Activated CD4-positive, alpha-beta T cell treated with anti-CD3 and anti-CD28 coated beads for 36 hours (primary cell): Measurements from ENCODE around the gene M1AP. TPM values are rescaled to one million over a fixed set of nuclear protein-coding genes. Genes with fewer than 3 reads are reported as not detected.
"Not testable (repeated sequence)": the region's sequence is repeated elsewhere in the genome, so short reads cannot be mapped to it uniquely, and the experiment has no call there.

Experiments
- ATAC-seq: fragments of 200-7000 bp; cut with Tn5 transposase; one replicate; pipeline ENCODE4 v1.10.0; 2021; ENCODE audit warnings: mild to moderate bottlenecking, moderate library complexity
- CTCF ChIA-PET: fragments of 350-600 bp; sonication (Branson Sonifier 250); formaldehyde crosslinking; loops from one replicate; lab custom pipeline; 2021; ENCODE audit warnings: antibody characterized with exemption; lab: Charles Lee
- POLR2A ChIA-PET: fragments of 350-600 bp; sonication (Branson Sonifier 250); formaldehyde crosslinking; loops from one replicate; lab custom pipeline; 2021; ENCODE audit warnings: antibody characterized with exemption, inconsistent platforms; lab: Charles Lee
- DNase-seq: peaks from one replicate; pipeline ENCODE4 v3.0.0-alpha.2; 2020
- H3K27ac Mint-ChIP-seq: one replicate; pipeline ENCODE4 v1.8.0; 2021; ENCODE audit warnings: mixed read lengths
- H3K27me3 Mint-ChIP-seq: one replicate; pipeline ENCODE4 v1.8.0; 2021; ENCODE audit warnings: mixed read lengths
- H3K36me3 Mint-ChIP-seq: one replicate; pipeline ENCODE4 v1.8.0; 2021; ENCODE audit warnings: low read depth, mixed read lengths
- H3K4me1 Mint-ChIP-seq: one replicate; pipeline ENCODE4 v1.8.0; 2021; ENCODE audit warnings: mixed read lengths
- H3K4me3 Mint-ChIP-seq: one replicate; pipeline ENCODE4 v1.8.0; 2021; ENCODE audit warnings: mild to moderate bottlenecking, moderate library complexity, mixed read lengths
- H3K9me3 Mint-ChIP-seq: one replicate; pipeline ENCODE4 v1.8.0; 2021; ENCODE audit warnings: low read depth, mixed read lengths
- intact Hi-C, 2 experiments: fragments of 100-400 bp; cut with DNase I in 1 of 2; cut with micrococcal nuclease in 1 of 2; formaldehyde crosslinking; loops; one replicate each; pipeline versions ENCODE4 v1.14.2 to v1.15.1; 2022 to 2024; cut with DNase I, micrococcal nuclease
- total RNA-seq, 2 experiments: library from RNA; stranded (reverse); gene quantifications; one replicate each; pipeline ENCODE4 v1.2.3, GENCODE V29; 2021

The M1AP gene
- total RNA-seq, 2 experiments from 2014 or later = 0.18 to 0.33 TPM

DNA sequence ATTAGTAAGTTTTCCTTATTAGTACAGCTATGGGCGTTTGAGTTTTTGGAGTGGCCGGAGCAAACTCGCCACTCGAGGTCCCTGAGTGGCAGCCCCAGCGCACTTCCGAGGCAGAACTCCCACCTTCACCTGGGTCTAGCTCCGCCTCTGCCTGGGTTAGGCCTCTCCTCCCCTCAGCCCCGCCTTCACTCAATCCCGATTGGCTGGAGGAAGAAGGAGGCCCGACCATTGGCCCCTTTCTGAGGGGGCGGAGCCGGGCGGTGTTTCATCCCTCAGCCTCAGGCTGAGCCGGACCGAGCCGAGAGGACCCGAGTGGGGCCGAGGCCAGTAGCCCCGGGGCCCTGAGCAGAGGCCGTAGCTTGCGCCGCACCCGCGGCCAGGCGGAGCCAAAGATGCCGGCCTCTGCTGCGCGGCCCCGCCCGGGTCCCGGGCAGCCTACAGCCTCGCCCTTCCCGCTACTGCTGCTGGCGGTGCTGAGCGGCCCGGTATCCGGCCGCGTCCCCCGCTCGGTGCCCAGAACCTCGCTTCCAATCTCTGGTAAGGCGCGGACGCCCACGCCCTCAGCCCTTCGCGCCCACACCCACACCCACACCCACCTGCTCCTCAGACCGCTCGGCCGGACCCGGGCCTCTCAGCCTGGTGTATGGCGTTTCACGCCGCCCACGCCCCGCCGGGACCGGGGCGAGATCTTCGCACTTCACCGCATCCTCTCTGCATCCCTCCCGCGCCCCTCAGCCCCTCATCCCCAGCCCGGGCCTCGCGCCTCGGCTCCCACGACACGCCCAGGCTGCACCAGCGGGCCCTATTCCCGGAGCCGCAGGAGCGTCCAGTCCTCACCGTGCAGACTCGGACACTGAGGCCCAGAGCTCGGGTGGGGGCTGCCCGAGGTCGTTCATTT lies 6.1 kb upstream of the M1AP start, which contains the start of gene SEMA4F:
TSS of gene SEMA4F (plus strand) at position 263 of the 898 bp plus-strand sequence. CDS start at position 393, 130 bp downstream.
- H3K9me3 Mint-ChIP-seq = no peaks in the 10 kb centered on the region
- H3K4me3 Mint-ChIP-seq = peak within 1 kb of the TSS; percentile 76
- peak; percentile 100 for ATAC-seq
- peaks cover 5% of the 10 kb centered on the region for H3K36me3 Mint-ChIP-seq
- peaks cover 13% of the 10 kb centered on the region for H3K4me1 Mint-ChIP-seq
- ChIA-PET POLR2A (no interaction called here), CTCF (interaction anchor here (0.6 to 1.6 kb wide), 6 partner anchors 11 to 1266 kb away, joined by 3 read pairs; no protein-coding TSS in a partner anchor)
- H3K27me3 Mint-ChIP-seq = peaks cover 7% of the 10 kb centered on the region
- DNase-seq = peak; percentile 97
- intact Hi-C loops = loop anchor here in 1 of 2 experiments (1.0 to 10.0 kb wide), 11 partner anchors 100 to 1269 kb away; partner anchors contain the start of genes ALMS1, AUP1, C2orf81 and DGUOK
- H3K27ac Mint-ChIP-seq = peak within 1 kb of the TSS; percentile 49

DNA sequence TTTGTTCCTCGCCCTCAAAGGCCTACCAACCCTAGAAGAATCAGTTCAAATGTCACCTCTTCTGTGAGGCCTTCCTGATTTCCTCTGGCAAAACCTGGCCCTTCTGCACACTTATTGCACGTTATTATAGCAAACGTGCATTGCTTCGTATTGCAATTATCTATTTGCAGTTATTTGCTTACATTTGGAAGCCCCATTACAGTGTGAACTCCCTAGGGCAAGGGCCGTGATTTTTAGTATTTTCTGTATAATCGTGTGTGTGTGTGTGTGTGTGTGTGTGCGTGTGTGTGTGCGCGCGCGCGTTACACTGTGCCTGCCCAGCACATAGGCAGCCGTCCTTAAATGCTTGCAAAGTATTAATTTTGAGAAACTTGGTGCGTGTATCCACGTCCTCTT lies 5.5 kb upstream of the M1AP start:
- H3K4me3 Mint-ChIP-seq = peak overlapping the region; percentile 76
- intact Hi-C loops = loop anchor here in 1 of 2 experiments (10.0 kb wide), 1 partner anchor 1269 kb away; the partner anchor contains the start of gene ALMS1
- peaks cover 14% of the 10 kb centered on the region for H3K27me3 Mint-ChIP-seq
- ChIA-PET POLR2A (no interaction called here), CTCF (interaction anchor here (0.6 to 1.6 kb wide), 5 partner anchors 15 to 1265 kb away, joined by 3 read pairs; no protein-coding TSS in a partner anchor)
- peak overlapping the region; percentile 28 for H3K27ac Mint-ChIP-seq
- H3K36me3 Mint-ChIP-seq = peaks cover 5% of the 10 kb centered on the region
- H3K9me3 Mint-ChIP-seq = no peaks in the 10 kb centered on the region
- ATAC-seq (peak; percentile 45), DNase-seq (no peak)
- peaks cover 13% of the 10 kb centered on the region for H3K4me1 Mint-ChIP-seq

DNA sequence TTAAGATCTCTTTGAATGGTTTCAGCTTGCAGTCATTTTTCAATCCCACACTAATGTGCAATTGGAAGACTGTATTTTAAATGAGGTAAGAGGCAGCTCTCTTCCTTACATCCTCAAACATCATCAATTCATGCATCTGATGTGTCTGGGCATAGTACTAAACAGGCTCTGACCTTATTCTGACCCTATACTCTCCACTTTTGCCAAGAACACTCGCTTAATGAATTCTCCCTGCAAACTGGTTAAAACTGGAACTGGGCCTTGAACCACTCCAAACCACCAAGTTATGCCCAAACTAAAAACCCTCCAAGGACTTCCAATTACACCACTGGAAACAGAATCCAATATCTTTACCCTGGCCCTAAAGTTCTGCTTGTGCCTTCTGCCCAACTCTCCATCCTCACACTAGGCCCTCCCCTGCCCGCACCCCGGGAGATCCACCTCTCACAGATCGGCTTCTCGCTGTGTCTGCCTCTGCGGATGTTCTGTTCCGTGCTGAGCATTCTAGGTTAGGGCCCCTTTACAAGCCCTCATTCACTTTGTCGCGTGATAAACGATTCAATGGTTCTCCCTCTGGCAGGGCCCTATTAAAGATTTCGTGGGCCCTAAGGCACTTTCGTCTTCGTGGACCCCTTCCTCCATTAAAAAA lies 1.2 kb downstream of the M1AP start:
- H3K4me3 Mint-ChIP-seq = no peak overlapping the region
- CTCF ChIA-PET = no interaction called here
- POLR2A ChIA-PET = no interaction called here
- peaks cover 2% of the 10 kb centered on the region for H3K4me1 Mint-ChIP-seq
- no peak overlapping the region for H3K27ac Mint-ChIP-seq
- peaks cover 32% of the 10 kb centered on the region for H3K27me3 Mint-ChIP-seq
- no peaks in the 10 kb centered on the region for H3K9me3 Mint-ChIP-seq
- DNase-seq (no peak), ATAC-seq (no peak)
- intact Hi-C loops = no loop called here
- no peaks in the 10 kb centered on the region for H3K36me3 Mint-ChIP-seq

DNA sequence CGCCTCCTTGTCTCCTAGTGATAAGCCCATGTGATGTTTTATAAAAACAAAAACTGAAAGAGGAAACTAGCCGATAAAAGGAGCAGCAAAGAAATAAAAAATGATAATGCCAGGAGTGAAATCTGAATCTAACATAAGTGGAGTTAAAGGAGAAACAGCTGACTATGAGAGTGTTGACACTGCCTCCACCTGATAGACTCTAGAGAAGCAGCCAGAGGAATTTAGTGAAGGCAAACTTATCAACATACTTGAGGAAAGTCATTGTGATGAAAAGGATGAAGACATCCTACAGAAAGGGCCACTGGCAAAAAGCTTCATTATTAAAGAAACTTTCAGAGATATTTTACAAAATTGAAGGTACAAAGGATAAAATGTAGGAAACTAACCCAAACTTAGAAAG lies 1.9 kb downstream of the M1AP start:
- POLR2A ChIA-PET = no interaction called here
- no peak overlapping the region for H3K27ac Mint-ChIP-seq
- DNase-seq (no peak), ATAC-seq (no peak)
- CTCF ChIA-PET = no interaction called here
- H3K4me1 Mint-ChIP-seq = peaks cover 2% of the 10 kb centered on the region
- H3K4me3 Mint-ChIP-seq = no peak overlapping the region
- H3K36me3 Mint-ChIP-seq = no peaks in the 10 kb centered on the region
- H3K27me3 Mint-ChIP-seq = peaks cover 32% of the 10 kb centered on the region
- intact Hi-C loops = no loop called here
- no peaks in the 10 kb centered on the region for H3K9me3 Mint-ChIP-seq

DNA sequence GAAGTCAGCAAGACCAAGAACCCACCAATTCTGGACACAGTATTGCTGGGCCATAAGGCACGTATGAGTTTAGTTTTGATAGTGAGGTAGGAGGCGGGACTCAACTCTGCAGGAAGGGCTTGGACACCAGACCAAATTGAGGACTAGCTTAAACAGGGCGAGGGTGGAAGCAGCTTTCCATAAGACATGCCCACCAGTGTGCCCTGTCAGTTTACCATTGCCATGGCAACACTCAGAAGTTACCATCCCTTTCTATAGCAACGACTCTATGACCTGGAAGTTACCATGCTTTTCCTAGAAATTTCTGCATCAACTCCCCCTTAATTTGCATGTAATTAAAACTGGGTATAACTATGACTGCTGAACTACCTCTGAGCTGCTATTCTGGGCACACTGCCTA lies 2.8 kb downstream of the M1AP start:
- no peak for ATAC-seq
- peaks cover 31% of the 10 kb centered on the region for H3K27me3 Mint-ChIP-seq
- H3K36me3 Mint-ChIP-seq = no peaks in the 10 kb centered on the region
- H3K9me3 Mint-ChIP-seq = no peaks in the 10 kb centered on the region
- H3K4me1 Mint-ChIP-seq = peaks cover 2% of the 10 kb centered on the region
- ChIA-PET POLR2A (interaction anchor here (0.7 kb wide), 1 partner anchor 103 kb away, joined by 3 read pairs; no protein-coding TSS in a partner anchor), CTCF (interaction anchor here (0.5 to 1.7 kb wide), 2 partner anchors 57 to 76 kb away, joined by 3 to 4 read pairs; no protein-coding TSS in a partner anchor)
- no peak for DNase-seq
- intact Hi-C loops = no loop called here
- no peak overlapping the region for H3K27ac Mint-ChIP-seq
- no peak overlapping the region for H3K4me3 Mint-ChIP-seq

DNA sequence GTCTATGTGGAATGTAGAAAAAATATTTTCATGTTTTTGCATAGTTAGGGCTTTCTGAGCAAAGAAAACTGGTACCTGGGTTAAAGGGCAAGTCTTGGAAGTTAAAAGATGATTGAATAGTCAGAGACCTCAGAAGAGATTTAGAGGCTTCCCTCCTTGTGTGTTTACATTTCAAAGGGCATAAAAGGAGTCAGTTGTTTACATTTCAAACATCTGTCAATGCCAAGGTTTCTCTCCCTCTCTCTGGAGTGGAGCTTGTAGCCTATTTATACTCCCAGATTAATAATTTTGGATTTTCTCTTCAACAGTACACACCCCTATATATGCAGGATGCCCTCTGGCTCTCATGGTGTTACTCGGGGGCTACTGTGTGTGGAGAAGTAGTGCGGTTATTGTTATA lies 8.6 kb downstream of the M1AP start:
- ATAC-seq = no peak
- Mint-ChIP-seq H3K36me3 (no peaks in the 10 kb centered on the region), H3K9me3 (no peaks in the 10 kb centered on the region), H3K4me3 (no peak overlapping the region), H3K27me3 (peaks cover 11% of the 10 kb centered on the region), H3K27ac (no peak overlapping the region), H3K4me1 (no peaks in the 10 kb centered on the region)
- no peak for DNase-seq
- intact Hi-C loops = no loop called here
- CTCF ChIA-PET = interaction anchor here (0.6 kb wide), 1 partner anchor 33 kb away, joined by 3 read pairs; no protein-coding TSS in a partner anchor
- POLR2A ChIA-PET = no interaction called here

DNA sequence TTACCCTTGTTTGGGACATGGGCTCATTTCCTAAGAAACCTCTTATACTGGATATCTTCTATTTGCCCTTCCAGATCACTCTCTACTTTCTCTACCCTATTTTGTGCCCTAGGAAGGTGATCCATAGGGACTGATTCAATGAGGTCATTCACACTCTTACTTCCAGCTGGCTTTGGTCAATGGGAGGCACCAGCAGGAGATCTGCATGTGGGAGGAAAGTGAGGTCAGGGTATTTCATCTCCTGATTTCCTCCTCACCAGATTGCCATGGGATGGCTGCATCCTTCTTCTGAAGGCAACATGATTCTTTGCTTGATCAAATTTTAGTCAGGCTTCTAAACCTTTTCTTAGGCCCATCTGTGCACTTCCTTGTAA lies 15.2 kb downstream of the M1AP start:
- peaks cover 2% of the 10 kb centered on the region for H3K27me3 Mint-ChIP-seq

DNA sequence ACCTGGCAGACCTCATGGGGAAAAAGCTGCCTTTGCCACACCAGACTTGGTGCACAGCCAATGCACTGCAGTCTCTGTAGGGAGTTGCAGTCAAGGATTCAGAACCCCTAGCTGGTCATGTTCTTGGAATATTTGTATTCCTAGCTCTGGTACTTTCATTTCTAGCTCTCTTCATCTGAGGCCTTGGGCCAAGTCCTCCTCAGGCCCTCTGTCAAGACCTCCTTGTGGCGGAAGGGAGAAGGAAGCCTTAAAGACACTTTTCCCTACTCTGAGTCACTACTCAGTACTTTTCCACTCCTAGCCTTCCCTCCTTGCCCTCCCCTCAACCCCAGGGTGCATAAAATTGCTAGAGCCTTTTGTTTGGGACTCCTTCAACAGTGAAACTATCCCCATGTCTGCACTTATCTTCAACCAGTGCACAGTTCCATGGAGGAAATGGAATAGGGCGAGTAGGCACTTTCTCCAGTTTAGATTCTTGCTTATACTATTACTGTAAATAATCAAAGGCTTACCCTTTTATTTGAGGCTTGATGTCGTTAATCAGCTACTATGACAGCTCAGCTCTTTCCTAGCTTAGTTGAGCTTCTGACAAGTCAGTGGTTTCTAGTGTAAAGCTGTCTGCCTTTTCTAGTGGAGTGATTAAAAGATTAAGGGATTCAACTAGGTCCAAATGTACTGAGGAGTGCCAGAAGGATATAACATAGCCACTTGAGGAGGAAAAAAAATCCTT lies 15.8 kb downstream of the M1AP start:
- ChIA-PET POLR2A (no interaction called here), CTCF (interaction anchor here (0.6 to 1.4 kb wide), 4 partner anchors 12 to 160 kb away, joined by 3 to 5 read pairs (median 4); partner anchors contain the start of gene M1AP)
- no peak for ATAC-seq
- intact Hi-C loops = no loop called here
- Mint-ChIP-seq H3K4me3 (no peak overlapping the region), H3K27me3 (peaks cover 2% of the 10 kb centered on the region), H3K36me3 (no peaks in the 10 kb centered on the region), H3K27ac (no peak overlapping the region), H3K4me1 (no peaks in the 10 kb centered on the region), H3K9me3 (no peaks in the 10 kb centered on the region)
- DNase-seq = no peak

More for the DNA sequence above, 15.2 kb downstream of the M1AP start:
- no peak for ATAC-seq
- Mint-ChIP-seq H3K9me3 (no peaks in the 10 kb centered on the region), H3K4me1 (no peaks in the 10 kb centered on the region), H3K4me3 (no peak overlapping the region), H3K36me3 (no peaks in the 10 kb centered on the region), H3K27ac (no peak overlapping the region)
- intact Hi-C loops = no loop called here
- CTCF ChIA-PET = no interaction called here
- DNase-seq = no peak
- POLR2A ChIA-PET = no interaction called here

DNA sequence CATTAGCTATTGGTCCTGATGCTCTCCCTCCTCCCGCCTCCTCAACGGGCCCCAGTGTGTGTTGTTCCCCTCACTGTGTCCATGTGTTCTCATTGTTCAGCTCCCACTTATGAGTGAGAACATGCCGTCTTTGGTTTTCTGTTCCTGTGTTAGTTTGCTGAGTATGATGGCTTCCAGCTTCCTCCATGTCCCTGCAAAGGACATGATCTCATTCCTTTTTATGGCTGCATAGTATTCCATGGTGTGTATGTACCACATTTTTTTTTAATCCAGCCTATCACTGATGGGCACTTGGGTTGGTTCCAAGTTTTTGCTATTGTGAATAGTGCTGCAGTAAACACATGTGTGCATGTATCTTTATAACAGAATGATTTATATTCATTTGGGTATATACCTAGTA lies 17.7 kb downstream of the M1AP start:
- CTCF ChIA-PET = interaction anchor here (0.9 kb wide), 1 partner anchor 14 kb away, joined by 3 read pairs; no protein-coding TSS in a partner anchor

DNA sequence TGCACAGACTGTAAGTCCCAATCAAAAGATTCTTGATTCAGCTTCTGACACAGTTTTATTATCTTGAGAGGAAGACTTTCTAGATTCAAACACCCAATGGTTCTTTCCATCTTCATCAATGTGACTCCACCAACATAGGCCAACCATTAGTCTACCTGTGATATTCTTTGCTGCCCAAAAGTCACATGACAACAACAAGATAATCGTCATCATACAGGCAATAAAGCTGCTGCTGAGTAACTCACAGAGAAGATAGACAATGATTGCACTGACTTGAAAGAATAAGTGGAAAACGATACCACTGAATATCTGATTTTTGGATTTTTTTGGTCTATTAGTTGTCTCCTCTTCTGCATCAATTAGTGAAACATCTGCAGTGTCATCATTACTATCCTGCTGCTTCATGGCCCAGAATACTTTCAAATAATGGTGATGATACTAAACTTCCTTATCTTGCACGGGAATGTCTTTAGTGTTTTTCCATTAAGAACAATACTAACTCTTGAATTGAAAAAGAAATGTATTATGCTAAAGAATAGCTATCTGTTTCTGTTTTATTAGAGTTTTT lies 19.5 kb downstream of the M1AP start:
- ATAC-seq (no peak), DNase-seq (no peak)
- no peaks in the 10 kb centered on the region for H3K9me3 Mint-ChIP-seq
- H3K27ac Mint-ChIP-seq = no peak overlapping the region
- ChIA-PET CTCF (no interaction called here), POLR2A (no interaction called here)
- no peaks in the 10 kb centered on the region for H3K4me1 Mint-ChIP-seq
- H3K4me3 Mint-ChIP-seq = no peak overlapping the region
- intact Hi-C loops = no loop called here
- peaks cover 2% of the 10 kb centered on the region for H3K27me3 Mint-ChIP-seq
- no peaks in the 10 kb centered on the region for H3K36me3 Mint-ChIP-seq

More for the DNA sequence above, 17.7 kb downstream of the M1AP start:
- H3K36me3 Mint-ChIP-seq, DNase-seq, H3K27ac Mint-ChIP-seq, POLR2A ChIA-PET, ATAC-seq, H3K4me3 Mint-ChIP-seq, H3K9me3 Mint-ChIP-seq, H3K27me3 Mint-ChIP-seq, H3K4me1 Mint-ChIP-seq, intact Hi-C loops: not testable (repeated sequence)
